ENCODE measurements around the gene DOCK10.

DOCK10 gene

GRCh38 chr2:225013425-225014365, 28.6 kb downstream of the DOCK10 start:
- no peaks in the 10 kb centered on the region for H3K9me3 Mint-ChIP-seq
- H3K4me1 Mint-ChIP-seq (ENCODE audit: low read depth) = peaks cover 48% of the 10 kb centered on the region
- H3K27me3 Mint-ChIP-seq (ENCODE audit: low read depth) = no peaks in the 10 kb centered on the region
- H3K4me3 Mint-ChIP-seq = no peak overlapping the region
- no peak overlapping the region for H3K27ac Mint-ChIP-seq
- peaks cover 12% of the 10 kb centered on the region for H3K36me3 Mint-ChIP-seq (ENCODE audit: low read depth)

GRCh38 chr2:225011585-225011984, 30.7 kb downstream of the DOCK10 start:
- Mint-ChIP-seq H3K9me3 (no peaks in the 10 kb centered on the region), H3K27ac (no peak overlapping the region), H3K4me1 (ENCODE audit: low read depth) (peaks cover 57% of the 10 kb centered on the region), H3K36me3 (ENCODE audit: low read depth) (peaks cover 19% of the 10 kb centered on the region), H3K4me3 (no peak overlapping the region), H3K27me3 (ENCODE audit: low read depth) (no peaks in the 10 kb centered on the region)

- Mint-ChIP-seq H3K4me3 (no peak overlapping the region), H3K36me3 (ENCODE audit: low read depth) (peaks cover 25% of the 10 kb centered on the region), H3K27me3 (ENCODE audit: low read depth) (no peaks in the 10 kb centered on the region), H3K9me3 (no peaks in the 10 kb centered on the region), H3K4me1 (ENCODE audit: low read depth) (peaks cover 64% of the 10 kb centered on the region), H3K27ac (peak overlapping the region; percentile 62)
Measured at GRCh38 chr2:225010804-225011203, 31.5 kb downstream of the DOCK10 start.

- H3K4me1 Mint-ChIP-seq (ENCODE audit: low read depth) = peaks cover 67% of the 10 kb centered on the region
Measured at GRCh38 chr2:225009768-225010167, 32.5 kb downstream of the DOCK10 start.

GRCh38 chr2:225008935-225009334, 33.3 kb downstream of the DOCK10 start:
- Mint-ChIP-seq H3K4me1 (ENCODE audit: low read depth) (peaks cover 76% of the 10 kb centered on the region), H3K27ac (no peak overlapping the region), H3K4me3 (no peak overlapping the region), H3K9me3 (no peaks in the 10 kb centered on the region), H3K27me3 (ENCODE audit: low read depth) (no peaks in the 10 kb centered on the region), H3K36me3 (ENCODE audit: low read depth) (peaks cover 28% of the 10 kb centered on the region)

More at GRCh38 chr2:225009768-225010167, 32.5 kb downstream of the DOCK10 start:
- H3K4me3 Mint-ChIP-seq = no peak overlapping the region
- H3K36me3 Mint-ChIP-seq (ENCODE audit: low read depth) = peaks cover 26% of the 10 kb centered on the region
- H3K9me3 Mint-ChIP-seq = no peaks in the 10 kb centered on the region
- peak overlapping the region; percentile 15 for H3K27ac Mint-ChIP-seq
- H3K27me3 Mint-ChIP-seq (ENCODE audit: low read depth) = no peaks in the 10 kb centered on the region

GRCh38 chr2:225008179-225008856, 34.0 kb downstream of the DOCK10 start:
- H3K4me1 Mint-ChIP-seq (ENCODE audit: low read depth) = peaks cover 75% of the 10 kb centered on the region
- H3K27ac Mint-ChIP-seq = no peak overlapping the region
- H3K9me3 Mint-ChIP-seq = no peaks in the 10 kb centered on the region
- H3K4me3 Mint-ChIP-seq = no peak overlapping the region
- H3K27me3 Mint-ChIP-seq (ENCODE audit: low read depth) = no peaks in the 10 kb centered on the region
- H3K36me3 Mint-ChIP-seq (ENCODE audit: low read depth) = peaks cover 32% of the 10 kb centered on the region

GRCh38 chr2:225006730-225007129, 35.5 kb downstream of the DOCK10 start:
- H3K27me3 Mint-ChIP-seq (ENCODE audit: low read depth) = no peaks in the 10 kb centered on the region
- no peaks in the 10 kb centered on the region for H3K9me3 Mint-ChIP-seq
- peaks cover 77% of the 10 kb centered on the region for H3K4me1 Mint-ChIP-seq (ENCODE audit: low read depth)
- peaks cover 31% of the 10 kb centered on the region for H3K36me3 Mint-ChIP-seq (ENCODE audit: low read depth)
- peak overlapping the region; percentile 41 for H3K27ac Mint-ChIP-seq
- H3K4me3 Mint-ChIP-seq = no peak overlapping the region

- Mint-ChIP-seq H3K36me3 (ENCODE audit: low read depth) (peaks cover 32% of the 10 kb centered on the region), H3K4me3 (no peak overlapping the region), H3K27me3 (ENCODE audit: low read depth) (no peaks in the 10 kb centered on the region), H3K4me1 (ENCODE audit: low read depth) (peaks cover 72% of the 10 kb centered on the region), H3K27ac (no peak overlapping the region), H3K9me3 (no peaks in the 10 kb centered on the region)
Measured at GRCh38 chr2:225004597-225004996, 37.7 kb downstream of the DOCK10 start.

GRCh38 chr2:225002656-225003045, 39.6 kb downstream of the DOCK10 start:
- Mint-ChIP-seq H3K27me3 (ENCODE audit: low read depth) (no peaks in the 10 kb centered on the region), H3K4me3 (no peak overlapping the region), H3K36me3 (ENCODE audit: low read depth) (peaks cover 32% of the 10 kb centered on the region), H3K27ac (peak overlapping the region; percentile 67), H3K9me3 (no peaks in the 10 kb centered on the region), H3K4me1 (ENCODE audit: low read depth) (peaks cover 62% of the 10 kb centered on the region)

- H3K27me3 Mint-ChIP-seq (ENCODE audit: low read depth) = no peaks in the 10 kb centered on the region
- peaks cover 58% of the 10 kb centered on the region for H3K4me1 Mint-ChIP-seq (ENCODE audit: low read depth)
- peaks cover 28% of the 10 kb centered on the region for H3K36me3 Mint-ChIP-seq (ENCODE audit: low read depth)
- H3K9me3 Mint-ChIP-seq = no peaks in the 10 kb centered on the region
- peak overlapping the region; percentile 67 for H3K27ac Mint-ChIP-seq
- no peak overlapping the region for H3K4me3 Mint-ChIP-seq
Measured at GRCh38 chr2:225002039-225002655, 40.1 kb downstream of the DOCK10 start.

- Mint-ChIP-seq H3K9me3 (no peaks in the 10 kb centered on the region), H3K4me3 (no peak overlapping the region), H3K4me1 (ENCODE audit: low read depth) (peaks cover 59% of the 10 kb centered on the region), H3K27ac (no peak overlapping the region), H3K36me3 (ENCODE audit: low read depth) (peaks cover 32% of the 10 kb centered on the region), H3K27me3 (ENCODE audit: low read depth) (no peaks in the 10 kb centered on the region)
Measured at GRCh38 chr2:224999754-225000153, 42.5 kb downstream of the DOCK10 start.

GRCh38 chr2:224999321-224999720, 42.9 kb downstream of the DOCK10 start:
- H3K9me3 Mint-ChIP-seq = no peaks in the 10 kb centered on the region
- no peak overlapping the region for H3K4me3 Mint-ChIP-seq
- H3K36me3 Mint-ChIP-seq (ENCODE audit: low read depth) = peaks cover 37% of the 10 kb centered on the region
- H3K27me3 Mint-ChIP-seq (ENCODE audit: low read depth) = no peaks in the 10 kb centered on the region
- H3K4me1 Mint-ChIP-seq (ENCODE audit: low read depth) = peaks cover 59% of the 10 kb centered on the region
- H3K27ac Mint-ChIP-seq = no peak overlapping the region

- no peaks in the 10 kb centered on the region for H3K27me3 Mint-ChIP-seq (ENCODE audit: low read depth)
- no peak overlapping the region for H3K27ac Mint-ChIP-seq
- H3K4me3 Mint-ChIP-seq = no peak overlapping the region
- peaks cover 38% of the 10 kb centered on the region for H3K36me3 Mint-ChIP-seq (ENCODE audit: low read depth)
- H3K9me3 Mint-ChIP-seq = no peaks in the 10 kb centered on the region
- H3K4me1 Mint-ChIP-seq (ENCODE audit: low read depth) = peaks cover 57% of the 10 kb centered on the region
Measured at GRCh38 chr2:224997802-224998201, 44.5 kb downstream of the DOCK10 start.

GRCh38 chr2:224995419-224995818, 46.8 kb downstream of the DOCK10 start:
- no peak overlapping the region for H3K4me3 Mint-ChIP-seq
- no peaks in the 10 kb centered on the region for H3K27me3 Mint-ChIP-seq (ENCODE audit: low read depth)
- H3K9me3 Mint-ChIP-seq = no peaks in the 10 kb centered on the region
- H3K4me1 Mint-ChIP-seq (ENCODE audit: low read depth) = peaks cover 57% of the 10 kb centered on the region
- H3K36me3 Mint-ChIP-seq (ENCODE audit: low read depth) = peaks cover 53% of the 10 kb centered on the region
- no peak overlapping the region for H3K27ac Mint-ChIP-seq

All from T-helper 1 cell treated with Interleukin-12 subunit alpha and Interleukin-12 subunit beta and Interleukin-4 antibody, amounts not matched to agents 30 μg/mL and 1 μg/mL, for 36 hours (primary cell).